K562 (cell line): ENCODE measurements around the gene NET1. TPM values are rescaled to one million over a fixed set of nuclear protein-coding genes. Genes with fewer than 3 reads are reported as not detected.

ENCODE experiments used
- ARHGAP35 ChIP-seq: fragments of 450-650 bp; IDR thresholded peaks from 2 replicates; pipeline ENCODE4 v1.6.1; 2018; ENCODE audit not compliant: partially characterized antibody
- ESRRA ChIP-seq: fragments of 450-650 bp; IDR thresholded peaks from 2 replicates; pipeline ENCODE4 v1.6.1; 2014; ENCODE audit warnings: low read depth, mild to moderate bottlenecking, moderate library complexity, borderline replicate concordance
- FOXK1 ChIP-seq: sonication (generic); formaldehyde crosslinking; IDR thresholded peaks from 2 replicates; pipeline ENCODE4 v1.8.0; 2022; ENCODE audit warnings: missing genetic modification reagents, mild to moderate bottlenecking, borderline replicate concordance
- FUS ChIP-seq: fragments of 200-400 bp; formaldehyde crosslinking; optimal IDR thresholded peaks from 2 replicates; pipeline ENCODE3; 2017; ENCODE audit warnings: low read depth, low read length
- GATA2 ChIP-seq: sonication (generic); formaldehyde crosslinking; IDR thresholded peaks from 2 replicates; pipeline ENCODE4 v1.4.0; 2020; ENCODE audit warnings: mild to moderate bottlenecking, missing genetic modification reagents
- HNRNPL ChIP-seq: fragments of 200-400 bp; formaldehyde crosslinking; IDR thresholded peaks from 2 replicates; pipeline ENCODE4 v1.6.1; 2017; ENCODE audit warnings: low read depth, mild to moderate bottlenecking, low read length
- RBM22 ChIP-seq: fragments of 200-400 bp; formaldehyde crosslinking; IDR thresholded peaks from 2 replicates; pipeline ENCODE4 v1.6.1; 2018; ENCODE audit warnings: low read length, low read depth; ENCODE audit not compliant: poor library complexity, severe bottlenecking
- RUNX1 ChIP-seq: sonication (generic); IDR thresholded peaks from 2 replicates; pipeline ENCODE4 v1.6.1; 2016; ENCODE audit warnings: antibody characterized with exemption, low read depth
- SMARCB1 ChIP-seq: IDR thresholded peaks from 2 replicates; pipeline ENCODE4 v1.6.1; 2011; ENCODE audit warnings: improper control_type of control experiment, low read depth; ENCODE audit not compliant: insufficient read length
- ZKSCAN8 ChIP-seq: fragments of 200-800 bp; sonication (Bioruptor generic); IDR thresholded peaks from 2 replicates; pipeline ENCODE4 v1.6.1; 2016; ENCODE audit warnings: missing genetic modification characterization, missing compliant biosample characterization
- polyA plus RNA-seq, 8 experiments: library from polyadenylated mRNA; depleted of rRNA in 4 of 8; stranded (reverse) in 5 of 8; unstranded in 3 of 8; fragments of >200 nt; fragmentation: Nextera tagmentation in 2 of 8; fragmentation: Illumina TruSeq in 1 of 8; extraction: Ambion mirVana in 2 of 8; extraction: Trizol in 1 of 8; gene quantifications; 2 replicates each; pipeline versions ENCODE4 v1.2.1 to v1.2.3, GENCODE V29; 2011 to 2014; ENCODE audit warnings: inconsistent platforms in 1 of 8, missing spikeins in 1 of 8
- total RNA-seq, 7 experiments: library from RNA; depleted of rRNA in 6 of 7; stranded (reverse); fragments of >200 nt in 6 of 7; fragmentation: Illumina TruSeq in 2 of 7; extraction: Trizol in 2 of 7; gene quantifications; 2 replicates each; pipeline versions ENCODE4 v1.2.1 to v1.2.3, GENCODE V29; 2011 to 2021; ENCODE audit warnings: low replicate concordance in 1 of 7
- TF ChIP-seq, protein P1 (sequence below), 2 experiments: fragments of 450-650 bp; formaldehyde crosslinking in 1 of 2; IDR thresholded peaks; 2 replicates each; pipeline versions ENCODE4 v1.4.0 to v1.6.1; 2014 to 2020; ENCODE audit warnings: mild to moderate bottlenecking in 2 of 2, borderline replicate concordance in 1 of 2, low read depth in 1 of 2
- TF ChIP-seq, protein P2 (sequence below): fragments of 200-800 bp; sonication (Bioruptor generic); IDR thresholded peaks from 2 replicates; pipeline ENCODE4 v1.6.1; 2016; ENCODE audit warnings: missing genetic modification characterization, missing compliant biosample characterization

NET1 gene
- total and polyA plus RNA-seq, 9 of the 15 experiments (the other 6 are each of a cell fraction or from before 2014, with no cell fraction given), result 47.4 to 258 (median 106) TPM

DNA sequence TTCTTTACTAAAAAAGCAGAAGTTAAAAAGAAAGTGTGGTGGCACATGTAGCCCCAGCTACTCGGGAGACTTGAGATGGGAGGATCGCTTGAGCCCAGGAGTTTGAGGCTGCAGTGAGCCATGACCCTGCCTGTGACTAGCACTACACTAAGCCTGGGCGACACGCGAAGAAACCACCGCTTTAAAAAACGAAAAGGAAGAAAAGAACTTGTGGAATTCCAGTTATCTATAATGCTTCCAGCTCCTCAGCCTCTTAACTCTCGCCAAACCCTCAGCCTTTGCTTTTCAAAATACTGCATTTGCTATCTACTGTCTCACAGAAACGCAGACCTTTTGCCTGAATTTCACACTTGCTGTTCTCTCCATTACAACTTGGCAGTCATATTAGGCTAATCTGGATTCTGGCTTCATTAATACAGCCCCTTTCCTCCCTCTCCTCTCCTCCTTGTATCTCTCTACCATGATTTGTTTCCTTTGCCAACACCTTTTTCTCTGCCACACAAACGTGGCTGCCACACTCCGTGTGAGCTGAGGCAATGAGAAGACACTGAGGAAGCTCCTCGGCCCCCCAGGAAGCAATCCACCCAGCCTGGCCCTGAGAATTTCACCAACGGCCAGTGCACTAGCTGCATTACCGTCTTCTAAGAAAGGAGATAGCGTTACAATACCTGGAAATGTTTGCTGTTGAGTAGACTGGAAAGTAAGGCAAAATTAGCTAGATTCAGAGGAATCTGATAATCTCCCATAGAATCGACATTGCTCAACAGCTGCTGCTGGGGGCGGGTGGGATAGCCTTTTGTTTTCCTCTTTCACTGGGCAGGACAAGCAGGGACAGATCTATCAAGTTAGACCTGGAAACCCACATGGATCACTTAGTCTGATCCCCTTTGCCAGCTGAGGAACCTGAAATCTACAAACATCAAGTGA is 49.8 kb downstream of the NET1 start (continued):
- TF ChIP-seq, protein P1, sequence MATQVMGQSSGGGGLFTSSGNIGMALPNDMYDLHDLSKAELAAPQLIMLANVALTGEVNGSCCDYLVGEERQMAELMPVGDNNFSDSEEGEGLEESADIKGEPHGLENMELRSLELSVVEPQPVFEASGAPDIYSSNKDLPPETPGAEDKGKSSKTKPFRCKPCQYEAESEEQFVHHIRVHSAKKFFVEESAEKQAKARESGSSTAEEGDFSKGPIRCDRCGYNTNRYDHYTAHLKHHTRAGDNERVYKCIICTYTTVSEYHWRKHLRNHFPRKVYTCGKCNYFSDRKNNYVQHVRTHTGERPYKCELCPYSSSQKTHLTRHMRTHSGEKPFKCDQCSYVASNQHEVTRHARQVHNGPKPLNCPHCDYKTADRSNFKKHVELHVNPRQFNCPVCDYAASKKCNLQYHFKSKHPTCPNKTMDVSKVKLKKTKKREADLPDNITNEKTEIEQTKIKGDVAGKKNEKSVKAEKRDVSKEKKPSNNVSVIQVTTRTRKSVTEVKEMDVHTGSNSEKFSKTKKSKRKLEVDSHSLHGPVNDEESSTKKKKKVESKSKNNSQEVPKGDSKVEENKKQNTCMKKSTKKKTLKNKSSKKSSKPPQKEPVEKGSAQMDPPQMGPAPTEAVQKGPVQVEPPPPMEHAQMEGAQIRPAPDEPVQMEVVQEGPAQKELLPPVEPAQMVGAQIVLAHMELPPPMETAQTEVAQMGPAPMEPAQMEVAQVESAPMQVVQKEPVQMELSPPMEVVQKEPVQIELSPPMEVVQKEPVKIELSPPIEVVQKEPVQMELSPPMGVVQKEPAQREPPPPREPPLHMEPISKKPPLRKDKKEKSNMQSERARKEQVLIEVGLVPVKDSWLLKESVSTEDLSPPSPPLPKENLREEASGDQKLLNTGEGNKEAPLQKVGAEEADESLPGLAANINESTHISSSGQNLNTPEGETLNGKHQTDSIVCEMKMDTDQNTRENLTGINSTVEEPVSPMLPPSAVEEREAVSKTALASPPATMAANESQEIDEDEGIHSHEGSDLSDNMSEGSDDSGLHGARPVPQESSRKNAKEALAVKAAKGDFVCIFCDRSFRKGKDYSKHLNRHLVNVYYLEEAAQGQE (IDR thresholded peaks at IDR 0.05; ENCODE audit: borderline replicate concordance), result peak; percentile 23; the same call in 1 of the 2 replicates
- TF ChIP-seq, protein P1 (CRISPR knock-in tag; IDR thresholded peaks at IDR 0.05; ENCODE audit: low read depth), result no peak
- TF ChIP-seq FUS (no peak), ZKSCAN8 (0 out of 2 replicates have a peak, but pooled peaks have one; percentile 21), SMARCB1 (no peak), ARHGAP35 (no peak), GATA2 (CRISPR knock-in tag) (peak; percentile 79), FOXK1 (0 out of 2 replicates have a peak, but pooled peaks have one; percentile 34), HNRNPL (0 out of 2 replicates have a peak, but pooled peaks have one; percentile 20), RUNX1 (no peak), ESRRA (peak; percentile 38), RBM22 (peak; percentile 71)
- TF ChIP-seq, protein P2, sequence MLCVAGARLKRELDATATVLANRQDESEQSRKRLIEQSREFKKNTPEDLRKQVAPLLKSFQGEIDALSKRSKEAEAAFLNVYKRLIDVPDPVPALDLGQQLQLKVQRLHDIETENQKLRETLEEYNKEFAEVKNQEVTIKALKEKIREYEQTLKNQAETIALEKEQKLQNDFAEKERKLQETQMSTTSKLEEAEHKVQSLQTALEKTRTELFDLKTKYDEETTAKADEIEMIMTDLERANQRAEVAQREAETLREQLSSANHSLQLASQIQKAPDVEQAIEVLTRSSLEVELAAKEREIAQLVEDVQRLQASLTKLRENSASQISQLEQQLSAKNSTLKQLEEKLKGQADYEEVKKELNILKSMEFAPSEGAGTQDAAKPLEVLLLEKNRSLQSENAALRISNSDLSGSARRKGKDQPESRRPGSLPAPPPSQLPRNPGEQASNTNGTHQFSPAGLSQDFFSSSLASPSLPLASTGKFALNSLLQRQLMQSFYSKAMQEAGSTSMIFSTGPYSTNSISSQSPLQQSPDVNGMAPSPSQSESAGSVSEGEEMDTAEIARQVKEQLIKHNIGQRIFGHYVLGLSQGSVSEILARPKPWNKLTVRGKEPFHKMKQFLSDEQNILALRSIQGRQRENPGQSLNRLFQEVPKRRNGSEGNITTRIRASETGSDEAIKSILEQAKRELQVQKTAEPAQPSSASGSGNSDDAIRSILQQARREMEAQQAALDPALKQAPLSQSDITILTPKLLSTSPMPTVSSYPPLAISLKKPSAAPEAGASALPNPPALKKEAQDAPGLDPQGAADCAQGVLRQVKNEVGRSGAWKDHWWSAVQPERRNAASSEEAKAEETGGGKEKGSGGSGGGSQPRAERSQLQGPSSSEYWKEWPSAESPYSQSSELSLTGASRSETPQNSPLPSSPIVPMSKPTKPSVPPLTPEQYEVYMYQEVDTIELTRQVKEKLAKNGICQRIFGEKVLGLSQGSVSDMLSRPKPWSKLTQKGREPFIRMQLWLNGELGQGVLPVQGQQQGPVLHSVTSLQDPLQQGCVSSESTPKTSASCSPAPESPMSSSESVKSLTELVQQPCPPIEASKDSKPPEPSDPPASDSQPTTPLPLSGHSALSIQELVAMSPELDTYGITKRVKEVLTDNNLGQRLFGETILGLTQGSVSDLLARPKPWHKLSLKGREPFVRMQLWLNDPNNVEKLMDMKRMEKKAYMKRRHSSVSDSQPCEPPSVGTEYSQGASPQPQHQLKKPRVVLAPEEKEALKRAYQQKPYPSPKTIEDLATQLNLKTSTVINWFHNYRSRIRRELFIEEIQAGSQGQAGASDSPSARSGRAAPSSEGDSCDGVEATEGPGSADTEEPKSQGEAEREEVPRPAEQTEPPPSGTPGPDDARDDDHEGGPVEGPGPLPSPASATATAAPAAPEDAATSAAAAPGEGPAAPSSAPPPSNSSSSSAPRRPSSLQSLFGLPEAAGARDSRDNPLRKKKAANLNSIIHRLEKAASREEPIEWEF (CRISPR knock-in tag), result no peak
